Gastrocnemius medialis (tissue), 4 donors: ENCODE results near the gene SPINK8. TPM values are rescaled to one million over a fixed set of nuclear protein-coding genes. Genes with fewer than 3 reads are reported as not detected.
"Not testable (repeated sequence)": the region's sequence is repeated elsewhere in the genome, so short reads cannot be mapped to it uniquely, and the experiment has no call there.

Experiments used
- ATAC-seq, 2 donors: fragments of 150-250 bp; one replicate each; pipeline ENCODE4 v1.9.1; 2016
- DNase-seq, 2 donors: peaks; one replicate each; pipeline ENCODE4 v3.0.0-alpha.2; 2019
- H3K27ac ChIP-seq, 4 donors: fragments of 200-600 bp; sonication (generic); 1 replicate in 1 of 4; 2 replicates in 3 of 4; pipeline ENCODE4 v1.5.1; 2016 to 2018; ENCODE audit warnings: mild to moderate bottlenecking in 2 of 4, moderate library complexity in 1 of 4
- H3K27me3 ChIP-seq, 3 donors: fragments of 200-600 bp; sonication (generic) in 2 of 3; 1 replicate in 1 of 3; 2 replicates in 2 of 3; pipeline versions ENCODE4 v1.5.1 to v1.6.0; 2016 to 2019; ENCODE audit warnings: mild to moderate bottlenecking in 1 of 3, moderate library complexity in 1 of 3
- H3K36me3 ChIP-seq, 2 donors: fragments of 200-600 bp; sonication (generic) in 1 of 2; one replicate each; pipeline ENCODE4 v1.5.1; 2017 to 2018
- H3K4me1 ChIP-seq, 2 donors: fragments of 200-600 bp; sonication (generic) in 1 of 2; one replicate each; pipeline ENCODE4 v1.5.1; 2016 to 2017; ENCODE audit warnings: mild to moderate bottlenecking in 2 of 2
- H3K4me3 ChIP-seq, 4 donors: fragments of 200-600 bp; sonication (generic) in 3 of 4; 1 replicate in 1 of 4; 2 replicates in 3 of 4; pipeline ENCODE4 v1.5.1; 2016 to 2019; ENCODE audit warnings: mild to moderate bottlenecking in 2 of 4
- H3K9me3 ChIP-seq, 3 donors: fragments of 200-600 bp; sonication (generic) in 2 of 3; 1 replicate in 1 of 3; 2 replicates in 2 of 3; pipeline ENCODE4 v1.5.1; 2016 to 2019
- CTCF ChIP-seq, 5 experiments: fragments of 450-650 bp in 3 of 5; fragments of 200-600 bp in 2 of 5; sonication (generic) in 2 of 5; IDR thresholded peaks in 4 of 5; conservative IDR thresholded peaks in 1 of 5; 1 replicate in 4 of 5; 2 replicates in 1 of 5; pipeline ENCODE4 v1.5.1; 2016 to 2019; ENCODE audit warnings: antibody characterized with exemption in 5 of 5, mild to moderate bottlenecking in 3 of 5, moderate library complexity in 3 of 5
- POLR2A ChIP-seq, 2 donors: fragments of 450-650 bp; IDR thresholded peaks; one replicate each; pipeline ENCODE4 v1.6.1; 2017; ENCODE audit warnings: antibody characterized with exemption in 2 of 2, mild to moderate bottlenecking in 2 of 2, moderate library complexity in 2 of 2
- in situ Hi-C, 4 donors: fragments of 200-750 bp; cut with MboI; loops; one replicate each; pipeline versions ENCODE4 v1.15.0 to v1.8.0; 2017; ENCODE audit warnings: low sequenced_read_pairs in 4 of 4
- intact Hi-C: fragments of 100-400 bp; cut with DNase I; formaldehyde crosslinking; loops from one replicate; pipeline ENCODE4 v1.15.1; 2023; ENCODE audit warnings: low total_unique reads
- total RNA-seq, 4 donors: library from RNA; depleted of rRNA; stranded (reverse); fragments of >200 nt; gene quantifications; one replicate each; pipeline versions ENCODE4 v1.1.0 to v1.2.3, GENCODE V29; 2016

Gene SPINK8
- total RNA-seq, result not detected

- in situ Hi-C loops, H3K4me1 ChIP-seq, H3K36me3 ChIP-seq, H3K27me3 ChIP-seq, H3K27ac ChIP-seq, ATAC-seq, DNase-seq, H3K9me3 ChIP-seq, intact Hi-C loops, H3K4me3 ChIP-seq: not testable (repeated sequence)
Observed at GRCh38 chr3:48333346-48334245, at the start of gene SPINK8. Gene SPINK8 (minus strand): TSS chr3:48333661. CDS start chr3:48328341, 5,320 bp downstream.

DNA sequence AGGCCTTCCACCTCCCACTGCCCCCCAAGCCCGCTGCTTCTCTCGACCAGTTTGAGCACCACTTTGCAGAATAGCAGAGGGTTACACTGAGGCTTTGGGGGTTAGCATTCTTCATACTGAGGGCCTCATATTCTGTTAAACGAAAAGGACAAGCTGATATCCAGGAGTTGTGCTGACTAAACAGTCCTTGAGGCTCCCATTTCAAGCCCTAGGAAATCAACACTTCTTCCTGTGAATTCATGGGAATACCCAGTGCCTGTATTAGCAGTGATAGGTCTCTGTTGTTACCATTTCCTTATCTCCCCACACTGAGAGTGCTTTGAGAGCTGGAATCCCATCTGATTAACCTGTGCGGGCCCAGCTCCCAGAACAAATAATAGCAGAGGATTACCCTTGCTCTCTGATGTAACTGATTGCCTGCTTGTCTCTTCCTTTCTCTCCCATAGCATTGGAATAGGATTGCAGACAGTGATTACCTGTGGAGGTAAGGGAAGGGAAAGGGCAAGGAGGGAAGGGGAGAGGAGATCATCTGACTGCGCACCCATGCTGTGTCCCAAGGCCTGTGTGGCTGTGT lies 39.5 kb upstream of the SPINK8 start:
- Histone ChIP-seq H3K36me3 (no peaks in the 10 kb centered on the region), H3K9me3 (no peaks in the 10 kb centered on the region), H3K27ac (no peak overlapping the region), H3K27me3 (no peaks in the 10 kb centered on the region), H3K4me1 (no peaks in the 10 kb centered on the region), H3K4me3 (no peak overlapping the region)
- no peak for ATAC-seq
- DNase-seq, result no peak
- in situ Hi-C loops (loop anchor here in 1 of 4 donors (25.0 kb wide), 1 partner anchor 1639 kb away; no protein-coding TSS in a partner anchor), intact Hi-C loops (no loop called here)
- TF ChIP-seq CTCF (IDR thresholded peaks at IDR 0.05 in 4 of 5, conservative IDR thresholded peaks at IDR 0.05 in 1 of 5), result no peak
- no peak for TF ChIP-seq POLR2A (IDR thresholded peaks at IDR 0.05)

GRCh38 chr3:48372377-48372770 lies 38.9 kb upstream of the SPINK8 start:
- no peak for TF ChIP-seq POLR2A (IDR thresholded peaks at IDR 0.05)
- TF ChIP-seq CTCF (IDR thresholded peaks at IDR 0.05 in 4 of 5, conservative IDR thresholded peaks at IDR 0.05 in 1 of 5), result no peak
- in situ Hi-C loops, result loop anchor here in 1 of 4 donors (25.0 kb wide), 1 partner anchor 1640 kb away; no protein-coding TSS in a partner anchor
- H3K4me3 ChIP-seq, result no peak overlapping the region
- no peaks in the 10 kb centered on the region for H3K36me3 ChIP-seq
- DNase-seq (no peak), ATAC-seq (no peak)
- no peaks in the 10 kb centered on the region for H3K9me3 ChIP-seq
- intact Hi-C loops, result no loop called here
- no peaks in the 10 kb centered on the region for H3K27me3 ChIP-seq
- no peaks in the 10 kb centered on the region for H3K4me1 ChIP-seq
- no peak overlapping the region for H3K27ac ChIP-seq

DNA sequence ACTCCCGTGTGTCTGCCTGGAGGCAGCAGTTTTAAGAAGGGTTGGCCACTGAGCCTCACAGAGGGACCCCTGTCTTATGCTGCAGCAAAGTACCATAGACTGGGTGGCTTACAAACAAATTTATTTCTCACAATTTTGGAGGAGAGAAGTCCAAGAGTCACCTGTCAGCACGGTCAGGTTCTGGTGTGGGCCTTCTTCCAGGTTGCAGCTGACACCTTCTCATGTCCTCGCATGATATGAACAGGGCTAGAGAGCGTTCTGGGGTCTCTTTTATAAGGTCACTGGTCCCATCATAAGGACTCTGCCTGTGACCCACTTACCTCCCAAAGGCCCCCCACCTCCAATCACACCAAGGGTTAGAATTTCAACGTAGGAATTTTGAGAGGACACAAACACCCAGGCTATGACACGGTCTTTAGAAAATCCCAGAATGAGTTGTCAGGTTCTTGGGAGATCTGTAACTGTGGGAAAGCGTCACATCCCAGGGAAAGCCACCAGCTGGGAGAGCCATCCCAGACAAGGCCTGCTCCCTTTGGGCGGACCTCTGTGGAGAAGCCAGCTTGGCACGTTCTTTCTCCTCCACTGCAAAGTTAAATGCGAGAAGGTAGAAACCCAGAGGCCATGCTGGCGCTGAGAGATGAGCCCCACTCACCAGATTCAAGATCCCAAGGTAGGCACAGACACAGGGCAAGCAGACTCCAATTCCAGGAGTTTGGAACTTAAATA lies 38.4 kb upstream of the SPINK8 start, which contains the start of gene FBXW12:
Gene FBXW12, plus strand, starts transcription at position 569 of the 726 bp plus-strand sequence. CDS start 549 bp downstream, outside the sequence.
- no peak within 1 kb of the TSS for H3K27ac ChIP-seq
- no peak for TF ChIP-seq CTCF (IDR thresholded peaks at IDR 0.05 in 4 of 5, conservative IDR thresholded peaks at IDR 0.05 in 1 of 5)
- no peak for TF ChIP-seq POLR2A (IDR thresholded peaks at IDR 0.05)
- in situ Hi-C loops (loop anchor here in 1 of 4 donors (25.0 kb wide), 1 partner anchor 1640 kb away; no protein-coding TSS in a partner anchor), intact Hi-C loops (no loop called here)
- H3K27me3 ChIP-seq, result no peaks in the 10 kb centered on the region
- no peak within 1 kb of the TSS for H3K4me3 ChIP-seq
- H3K4me1 ChIP-seq, result no peaks in the 10 kb centered on the region
- H3K9me3 ChIP-seq, result no peaks in the 10 kb centered on the region
- DNase-seq (no peak), ATAC-seq (no peak)
- H3K36me3 ChIP-seq, result no peaks in the 10 kb centered on the region
